Endodermal cell (in vitro differentiated cells): ENCODE results near the gene EYA2. TPM values are rescaled to one million over a fixed set of nuclear protein-coding genes. Genes with fewer than 3 reads are reported as not detected.

Experiments used
- DNase-seq: peaks from one replicate; pipeline ENCODE4 v3.0.0-alpha.2; 2017
- H3K27ac ChIP-seq: 2 replicates; pipeline ENCODE4 v1.5.1; 2013; ENCODE audit warnings: mild to moderate bottlenecking, low read depth, low read length, moderate library complexity
- H3K27me3 ChIP-seq: 2 replicates; pipeline ENCODE4 v1.6.1; 2013; ENCODE audit warnings: mild to moderate bottlenecking, low read length, moderate library complexity; ENCODE audit not compliant: insufficient read depth, control insufficient read depth, poor library complexity, severe bottlenecking
- H3K36me3 ChIP-seq: 2 replicates; pipeline ENCODE4 v1.7.0; 2013; ENCODE audit warnings: mild to moderate bottlenecking, low read length, moderate library complexity; ENCODE audit not compliant: control insufficient read depth, insufficient read depth
- H3K4me1 ChIP-seq: one replicate; pipeline ENCODE4 v1.7.0; 2013; ENCODE audit warnings: low read length; ENCODE audit not compliant: control insufficient read depth, insufficient read depth
- H3K4me3 ChIP-seq: 2 replicates; pipeline ENCODE4 v1.5.1; 2013; ENCODE audit warnings: mild to moderate bottlenecking, low read length, moderate library complexity
- H3K9ac ChIP-seq: 2 replicates; pipeline ENCODE4 v1.6.1; 2013; ENCODE audit warnings: mild to moderate bottlenecking, low read length, moderate library complexity; ENCODE audit not compliant: poor library complexity, severe bottlenecking; ENCODE audit errors: extremely low read depth
- H3K9me3 ChIP-seq: 2 replicates; pipeline ENCODE4 v1.6.1; 2013; ENCODE audit warnings: mild to moderate bottlenecking, low read length, moderate library complexity; ENCODE audit not compliant: control insufficient read depth
- H3K27ac Mint-ChIP-seq: 2 replicates; pipeline ENCODE4 v1.8.0; 2020; ENCODE audit warnings: mixed read lengths
- H3K27me3 Mint-ChIP-seq: 2 replicates; pipeline ENCODE4 v1.8.0; 2021; ENCODE audit warnings: mild to moderate bottlenecking, mixed read lengths; ENCODE audit not compliant: insufficient read depth
- H3K36me3 Mint-ChIP-seq: 2 replicates; pipeline ENCODE4 v1.8.0; 2020; ENCODE audit warnings: low read depth, mixed read lengths
- H3K4me1 Mint-ChIP-seq: 2 replicates; pipeline ENCODE4 v1.8.0; 2020; ENCODE audit warnings: mixed read lengths
- H3K4me3 Mint-ChIP-seq: 2 replicates; pipeline ENCODE4 v1.8.0; 2020; ENCODE audit warnings: mild to moderate bottlenecking, moderate library complexity, mixed read lengths
- H3K9me3 Mint-ChIP-seq: 2 replicates; pipeline ENCODE4 v1.8.0; 2020; ENCODE audit warnings: mild to moderate bottlenecking, mixed read lengths
- CTCF ChIP-seq: fragments of 200-600 bp; sonication (generic); conservative IDR thresholded peaks from 2 replicates; pipeline ENCODE4 v1.5.0; 2021; ENCODE audit warnings: antibody characterized with exemption, mild to moderate bottlenecking
- WGBS, 2 experiments: methylation state at CpG; one replicate each; pipeline versions ENCODE4 v1.1.5 to v1.1.7; 2013; ENCODE audit warnings: missing lambda C conversion rate in 2 of 2, mixed read lengths in 1 of 2; ENCODE audit not compliant: insufficient coverage in 1 of 2, insufficient read length in 1 of 2; 5-methylcytosine and 5-hydroxymethylcytosine counted together
- total RNA-seq, 2 donors: library from RNA; stranded (reverse); fragmentation: NEBNext Ultra II Directional in 1 of 2; extraction: Animal tissue kit (Norgen Biotek cat#: 25700) in 1 of 2; gene quantifications; 2 replicates in 1 of 2; 3 replicates in 1 of 2; pipeline ENCODE4 v1.2.1, GENCODE V29; 2021

EYA2 gene
- total RNA-seq, 2 donors from 2014 or later: 9.1 to 18.0 TPM

GRCh38 chr20:47013606-47014005 is 119.0 kb downstream of the EYA2 start:
- peaks cover 12% of the 10 kb centered on the region for H3K4me1 ChIP-seq
- Mint-ChIP-seq H3K27ac (no peak overlapping the region), H3K4me3 (no peak overlapping the region), H3K9me3 (no peaks in the 10 kb centered on the region), H3K27me3 (peaks cover 13% of the 10 kb centered on the region), H3K4me1 (peaks cover 18% of the 10 kb centered on the region), H3K36me3 (peaks cover 24% of the 10 kb centered on the region)
- no peak for DNase-seq
- no peaks in the 10 kb centered on the region for H3K27me3 ChIP-seq
- no peak for TF ChIP-seq CTCF
- WGBS, 2 experiments: 90 to 93% methylated on average over 7 to 8 of the region's 8 CpGs
- H3K36me3 ChIP-seq: peaks cover 64% of the 10 kb centered on the region
- H3K27ac ChIP-seq: no peak overlapping the region
- H3K9ac ChIP-seq: no peak overlapping the region
- H3K9me3 ChIP-seq: no peaks in the 10 kb centered on the region
- no peak overlapping the region for H3K4me3 ChIP-seq

GRCh38 chr20:47016068-47016664 is 121.5 kb downstream of the EYA2 start:
- Mint-ChIP-seq H3K36me3 (peaks cover 13% of the 10 kb centered on the region), H3K4me3 (no peak overlapping the region), H3K27ac (no peak overlapping the region), H3K4me1 (peaks cover 12% of the 10 kb centered on the region), H3K27me3 (peaks cover 13% of the 10 kb centered on the region), H3K9me3 (no peaks in the 10 kb centered on the region)
- no peak for TF ChIP-seq CTCF
- H3K4me3 ChIP-seq: no peak overlapping the region
- no peak for DNase-seq
- no peak overlapping the region for H3K27ac ChIP-seq
- H3K9me3 ChIP-seq: no peaks in the 10 kb centered on the region
- H3K9ac ChIP-seq: no peak overlapping the region
- H3K4me1 ChIP-seq: peaks cover 7% of the 10 kb centered on the region
- WGBS, 2 experiments: 92 to 94% methylated on average over 7 to 8 of the region's 8 CpGs
- no peaks in the 10 kb centered on the region for H3K27me3 ChIP-seq
- H3K36me3 ChIP-seq: peaks cover 67% of the 10 kb centered on the region

GRCh38 chr20:47018381-47018780 is 123.7 kb downstream of the EYA2 start:
- Histone ChIP-seq H3K4me1 (no peaks in the 10 kb centered on the region), H3K9ac (no peak overlapping the region), H3K4me3 (no peak overlapping the region), H3K27me3 (no peaks in the 10 kb centered on the region), H3K9me3 (no peaks in the 10 kb centered on the region), H3K27ac (no peak overlapping the region), H3K36me3 (peaks cover 67% of the 10 kb centered on the region)
- Mint-ChIP-seq H3K4me3 (no peak overlapping the region), H3K27me3 (peaks cover 7% of the 10 kb centered on the region), H3K9me3 (no peaks in the 10 kb centered on the region), H3K36me3 (peaks cover 13% of the 10 kb centered on the region), H3K27ac (no peak overlapping the region), H3K4me1 (no peaks in the 10 kb centered on the region)
- TF ChIP-seq CTCF: no peak
- 93 to 95% methylated on average over 9 to 11 of the region's 11 CpGs for WGBS, 2 experiments
- DNase-seq: no peak
